HG03571 (cell line): ENCODE results near the gene CYP3A7.
"Not testable (repeated sequence)": the region's sequence is repeated elsewhere in the genome, so short reads cannot be mapped to it uniquely, and the experiment has no call there.

ENCODE experiments used
- ATAC-seq: cut with Tn5 transposase; IDR thresholded peaks from one replicate; pipeline ENCODE4 v1.9.1; 2021; ENCODE audit not compliant: unreplicated experiment

CYP3A7 gene

GRCh38 chr7:99742737-99743394 lies 7.9 kb upstream of the CYP3A7 start:
- no peak for ATAC-seq

GRCh38 chr7:99741441-99741795 lies 6.4 kb upstream of the CYP3A7 start:
- no peak for ATAC-seq

- no peak for ATAC-seq
These were observed 5.8 kb upstream of the CYP3A7 start for GRCh38 chr7:99740573-99741440.

GRCh38 chr7:99739699-99740572 lies 4.9 kb upstream of the CYP3A7 start:
- no peak for ATAC-seq

- ATAC-seq = no peak
These were observed 2.7 kb upstream of the CYP3A7 start for GRCh38 chr7:99737726-99738125.

- ATAC-seq = not testable (repeated sequence)
These were observed 1.7 kb upstream of the CYP3A7 start for GRCh38 chr7:99736667-99737066.

- ATAC-seq = no peak
These were observed 1.5 kb downstream of the CYP3A7 start for GRCh38 chr7:99733448-99733847.

- no peak for ATAC-seq
These were observed 2.0 kb downstream of the CYP3A7 start for GRCh38 chr7:99733003-99733402.

- no peak for ATAC-seq
These were observed 3.2 kb downstream of the CYP3A7 start for GRCh38 chr7:99731638-99732374.

- no peak for ATAC-seq
These were observed 4.0 kb downstream of the CYP3A7 start for GRCh38 chr7:99730992-99731391.

GRCh38 chr7:99730238-99730810 lies 4.7 kb downstream of the CYP3A7 start:
- no peak for ATAC-seq

GRCh38 chr7:99729486-99730237 lies 5.3 kb downstream of the CYP3A7 start:
- no peak for ATAC-seq

- no peak for ATAC-seq
These were observed 6.4 kb downstream of the CYP3A7 start for GRCh38 chr7:99728615-99729014.

- not testable (repeated sequence) for ATAC-seq
These were observed 11.8 kb downstream of the CYP3A7 start for GRCh38 chr7:99723201-99723600.

GRCh38 chr7:99720800-99721595 lies 14.0 kb downstream of the CYP3A7 start:
- no peak for ATAC-seq

- ATAC-seq = no peak
These were observed 14.8 kb downstream of the CYP3A7 start for GRCh38 chr7:99719996-99720769.

- no peak for ATAC-seq
These were observed 20.9 kb downstream of the CYP3A7 start for GRCh38 chr7:99713995-99714570.
